NT2/D1 (cell line): ENCODE data around the gene RNU11.

Experiments used
- SUZ12 ChIP-seq: IDR thresholded peaks from 2 replicates; pipeline ENCODE4 v1.6.1; 2011; ENCODE audit not compliant: insufficient read length, insufficient read depth; ENCODE audit errors: extremely low read depth
- YY1 ChIP-seq: IDR thresholded peaks from 2 replicates; pipeline ENCODE4 v1.6.1; 2011; ENCODE audit not compliant: insufficient read length, insufficient read depth
- ZNF274 ChIP-seq: IDR thresholded peaks from 2 replicates; pipeline ENCODE4 v1.6.1; 2011; ENCODE audit warnings: mild to moderate bottlenecking, low read depth, low read length

GRCh38 chr1:28675924-28676257 lies 27.5 kb downstream of the RNU11 start:
- no peak for TF ChIP-seq SUZ12
- no peak for TF ChIP-seq ZNF274
- no peak for TF ChIP-seq YY1
